ENCODE measurements around the gene MED12.

MED12 gene

DNA sequence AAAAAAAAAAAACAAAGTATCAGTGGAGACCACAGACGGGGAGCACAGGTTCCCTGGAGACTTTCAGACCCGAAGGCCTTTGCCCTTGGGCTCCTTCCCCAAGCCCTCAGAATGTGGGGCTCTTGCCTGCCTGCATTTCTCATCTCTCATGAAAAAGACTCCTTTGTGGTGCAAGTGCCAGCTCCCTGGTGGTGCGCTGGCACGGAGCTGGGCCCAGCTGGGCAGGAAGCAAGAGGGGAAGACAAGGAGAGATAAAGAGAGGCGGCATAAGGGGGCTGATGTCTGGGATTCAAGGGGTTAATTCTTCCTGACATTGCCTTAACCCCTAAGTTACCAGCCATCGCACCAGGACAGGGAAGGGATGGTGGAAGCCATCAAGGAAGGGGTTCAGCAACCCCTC is 48.1 kb downstream of the MED12 start:
- Histone ChIP-seq H2AFZ (ENCODE audit: low read length) (no peak overlapping the region), H3K4me2 (ENCODE audit: low read depth, low read length) (no peak overlapping the region), H3K4me3 (ENCODE audit: low read length) (no peak overlapping the region), H3F3A (ENCODE audit: insufficient read depth, low read length) (no peaks in the 10 kb centered on the region), H3K36me3 (replicated peaks; ENCODE audit: insufficient read depth, low read length) (no peaks in the 10 kb centered on the region), H3K79me2 (ENCODE audit: low read length) (no peaks in the 10 kb centered on the region), H3K9me2 (replicated peaks; ENCODE audit: insufficient read depth, low read length) (no peaks in the 10 kb centered on the region), H3K9me3 (replicated peaks; ENCODE audit: insufficient read depth, low read length) (no peaks in the 10 kb centered on the region), H3K9ac (ENCODE audit: low read length) (no peak overlapping the region), H3K27me3 (replicated peaks; ENCODE audit: insufficient read depth, low read length) (no peaks in the 10 kb centered on the region), H3K27ac (ENCODE audit: low read length) (no peak overlapping the region), H4K20me1 (ENCODE audit: insufficient read depth, low read length) (no peaks in the 10 kb centered on the region), H3K4me1 (ENCODE audit: low read length) (no peaks in the 10 kb centered on the region)
- no peak for TF ChIP-seq EZH2phosphoT487 (IDR thresholded peaks at IDR 0.05; ENCODE audit: low read length)
- TF ChIP-seq, protein P1, sequence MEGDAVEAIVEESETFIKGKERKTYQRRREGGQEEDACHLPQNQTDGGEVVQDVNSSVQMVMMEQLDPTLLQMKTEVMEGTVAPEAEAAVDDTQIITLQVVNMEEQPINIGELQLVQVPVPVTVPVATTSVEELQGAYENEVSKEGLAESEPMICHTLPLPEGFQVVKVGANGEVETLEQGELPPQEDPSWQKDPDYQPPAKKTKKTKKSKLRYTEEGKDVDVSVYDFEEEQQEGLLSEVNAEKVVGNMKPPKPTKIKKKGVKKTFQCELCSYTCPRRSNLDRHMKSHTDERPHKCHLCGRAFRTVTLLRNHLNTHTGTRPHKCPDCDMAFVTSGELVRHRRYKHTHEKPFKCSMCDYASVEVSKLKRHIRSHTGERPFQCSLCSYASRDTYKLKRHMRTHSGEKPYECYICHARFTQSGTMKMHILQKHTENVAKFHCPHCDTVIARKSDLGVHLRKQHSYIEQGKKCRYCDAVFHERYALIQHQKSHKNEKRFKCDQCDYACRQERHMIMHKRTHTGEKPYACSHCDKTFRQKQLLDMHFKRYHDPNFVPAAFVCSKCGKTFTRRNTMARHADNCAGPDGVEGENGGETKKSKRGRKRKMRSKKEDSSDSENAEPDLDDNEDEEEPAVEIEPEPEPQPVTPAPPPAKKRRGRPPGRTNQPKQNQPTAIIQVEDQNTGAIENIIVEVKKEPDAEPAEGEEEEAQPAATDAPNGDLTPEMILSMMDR (IDR thresholded peaks at IDR 0.05; ENCODE audit: low read length), result no peak
- TF ChIP-seq EZH2 (optimal IDR thresholded peaks at IDR 0.05; ENCODE audit: low read depth, low read length), result no peak
- no peak for DNase-seq

DNA sequence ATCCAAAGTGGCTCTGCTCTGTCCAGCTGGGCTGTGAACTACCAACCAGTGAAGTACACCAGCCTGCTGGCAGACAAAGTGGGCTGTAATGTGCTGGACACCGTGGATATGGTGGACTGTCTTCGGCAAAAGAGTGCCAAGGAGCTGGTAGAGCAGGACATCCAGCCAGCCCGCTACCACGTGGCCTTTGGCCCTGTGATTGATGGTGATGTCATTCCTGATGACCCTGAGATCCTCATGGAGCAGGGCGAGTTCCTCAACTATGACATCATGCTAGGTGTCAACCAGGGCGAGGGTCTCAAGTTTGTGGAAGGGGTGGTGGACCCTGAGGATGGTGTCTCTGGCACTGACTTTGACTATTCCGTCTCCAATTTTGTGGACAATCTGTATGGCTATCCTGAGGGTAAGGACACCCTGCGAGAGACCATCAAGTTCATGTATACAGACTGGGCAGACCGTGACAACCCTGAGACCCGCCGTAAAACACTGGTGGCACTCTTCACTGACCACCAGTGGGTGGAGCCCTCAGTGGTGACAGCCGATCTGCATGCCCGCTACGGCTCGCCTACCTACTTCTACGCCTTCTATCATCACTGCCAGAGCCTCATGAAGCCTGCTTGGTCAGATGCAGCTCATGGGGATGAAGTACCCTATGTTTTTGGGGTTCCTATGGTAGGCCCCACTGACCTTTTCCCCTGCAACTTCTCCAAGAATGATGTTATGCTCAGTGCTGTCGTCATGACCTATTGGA is 48.8 kb downstream of the MED12 start:
- no peaks in the 10 kb centered on the region for H3F3A ChIP-seq (ENCODE audit: insufficient read depth, low read length)
- H3K27me3 ChIP-seq (replicated peaks; ENCODE audit: insufficient read depth, low read length), result no peaks in the 10 kb centered on the region
- H3K9me3 ChIP-seq (replicated peaks; ENCODE audit: insufficient read depth, low read length), result no peaks in the 10 kb centered on the region
- no peak for DNase-seq
- no peaks in the 10 kb centered on the region for H3K4me1 ChIP-seq (ENCODE audit: low read length)
- H3K9ac ChIP-seq (ENCODE audit: low read length), result no peak overlapping the region
- no peaks in the 10 kb centered on the region for H3K9me2 ChIP-seq (replicated peaks; ENCODE audit: insufficient read depth, low read length)
- no peak overlapping the region for H3K27ac ChIP-seq (ENCODE audit: low read length)
- no peak overlapping the region for H2AFZ ChIP-seq (ENCODE audit: low read length)
- H3K4me3 ChIP-seq (ENCODE audit: low read length), result no peak overlapping the region
- H4K20me1 ChIP-seq (ENCODE audit: insufficient read depth, low read length), result no peaks in the 10 kb centered on the region
- H3K4me2 ChIP-seq (ENCODE audit: low read depth, low read length), result no peak overlapping the region
- no peaks in the 10 kb centered on the region for H3K79me2 ChIP-seq (ENCODE audit: low read length)
- H3K36me3 ChIP-seq (replicated peaks; ENCODE audit: insufficient read depth, low read length), result no peaks in the 10 kb centered on the region
- no peak for TF ChIP-seq EZH2 (optimal IDR thresholded peaks at IDR 0.05; ENCODE audit: low read depth, low read length)
- TF ChIP-seq, protein P1 (IDR thresholded peaks at IDR 0.05; ENCODE audit: low read length), result no peak
- TF ChIP-seq EZH2phosphoT487 (IDR thresholded peaks at IDR 0.05; ENCODE audit: low read length), result no peak

DNA sequence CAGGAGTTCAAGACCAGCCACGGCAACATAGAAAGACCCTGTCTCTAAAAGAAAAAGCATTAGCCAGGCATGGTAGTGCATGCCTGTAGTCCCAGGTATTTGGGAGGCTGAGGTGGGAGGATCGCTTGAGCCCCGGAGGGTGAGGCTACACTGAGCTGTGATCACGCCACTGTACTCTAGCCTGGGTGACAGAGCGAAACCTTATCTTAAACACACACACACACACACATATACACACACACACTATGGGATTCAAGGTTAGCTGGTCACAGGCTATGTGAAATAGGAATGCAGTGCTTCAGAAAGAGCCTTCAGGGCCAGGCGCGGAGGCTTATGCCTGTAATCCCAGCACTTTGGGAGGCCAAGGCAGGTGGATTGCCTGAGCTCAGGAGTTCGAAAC is 49.7 kb downstream of the MED12 start:
- no peak for TF ChIP-seq EZH2phosphoT487 (IDR thresholded peaks at IDR 0.05; ENCODE audit: low read length)
- TF ChIP-seq EZH2 (optimal IDR thresholded peaks at IDR 0.05; ENCODE audit: low read depth, low read length), result no peak
- TF ChIP-seq, protein P1 (IDR thresholded peaks at IDR 0.05; ENCODE audit: low read length), result no peak
- no peak overlapping the region for H3K4me2 ChIP-seq (ENCODE audit: low read depth, low read length)
- no peak for DNase-seq
- H3K4me3 ChIP-seq (ENCODE audit: low read length), result no peak overlapping the region
- no peak overlapping the region for H3K27ac ChIP-seq (ENCODE audit: low read length)
- no peaks in the 10 kb centered on the region for H3K9me3 ChIP-seq (replicated peaks; ENCODE audit: insufficient read depth, low read length)
- no peak overlapping the region for H2AFZ ChIP-seq (ENCODE audit: low read length)
- no peaks in the 10 kb centered on the region for H3K4me1 ChIP-seq (ENCODE audit: low read length)
- H4K20me1 ChIP-seq (ENCODE audit: insufficient read depth, low read length), result no peaks in the 10 kb centered on the region
- no peaks in the 10 kb centered on the region for H3K79me2 ChIP-seq (ENCODE audit: low read length)
- no peaks in the 10 kb centered on the region for H3K9me2 ChIP-seq (replicated peaks; ENCODE audit: insufficient read depth, low read length)
- no peak overlapping the region for H3K9ac ChIP-seq (ENCODE audit: low read length)
- H3K36me3 ChIP-seq (replicated peaks; ENCODE audit: insufficient read depth, low read length), result no peaks in the 10 kb centered on the region
- H3K27me3 ChIP-seq (replicated peaks; ENCODE audit: insufficient read depth, low read length), result no peaks in the 10 kb centered on the region
- H3F3A ChIP-seq (ENCODE audit: insufficient read depth, low read length), result no peaks in the 10 kb centered on the region
